Upper lobe of left lung (tissue), 4 donors: ENCODE measurements around the gene GABBR2.

Source experiments
- POLR2A ChIP-seq, 4 donors: fragments of 450-650 bp; IDR thresholded peaks; one replicate each; pipeline ENCODE4 v1.5.1; 2016 to 2017; ENCODE audit warnings: antibody characterized with exemption in 4 of 4, mild to moderate bottlenecking in 2 of 4
- TF ChIP-seq, protein P1 (sequence below), 6 experiments: fragments of 450-650 bp in 4 of 6; fragments of 200-600 bp in 2 of 6; sonication (generic) in 2 of 6; IDR thresholded peaks; one replicate each; pipeline ENCODE4 v1.5.1; 2016 to 2019; ENCODE audit warnings: antibody characterized with exemption in 6 of 6

DNA sequence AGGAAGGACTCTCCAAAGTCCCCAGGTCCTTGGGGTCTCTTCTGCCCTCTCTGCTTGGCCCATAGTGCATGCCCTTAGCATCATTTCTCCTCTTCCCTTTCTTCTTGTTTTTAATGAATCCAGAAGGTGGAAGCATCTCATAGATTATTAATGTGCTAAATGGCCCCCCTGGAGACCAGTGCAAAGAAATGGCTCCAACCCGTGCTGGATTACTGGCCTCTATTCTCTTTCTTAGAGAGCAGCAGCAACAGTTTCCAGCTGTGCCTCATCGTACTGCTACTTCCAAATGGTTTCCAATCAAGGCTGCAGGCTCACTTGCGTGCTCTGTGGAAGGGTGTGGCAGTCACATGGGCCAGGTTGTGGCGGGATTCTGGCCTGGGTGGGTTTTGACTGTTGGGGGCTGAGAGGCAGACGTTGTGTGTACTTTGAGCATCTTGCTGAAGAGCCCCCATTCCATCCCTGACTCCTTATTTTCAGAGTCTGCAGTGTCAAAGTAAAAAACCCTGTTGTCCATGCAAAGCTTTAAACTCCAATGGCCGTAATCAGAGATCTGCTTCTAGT, 139.7 kb downstream of the GABBR2 start:
- TF ChIP-seq, protein P1, sequence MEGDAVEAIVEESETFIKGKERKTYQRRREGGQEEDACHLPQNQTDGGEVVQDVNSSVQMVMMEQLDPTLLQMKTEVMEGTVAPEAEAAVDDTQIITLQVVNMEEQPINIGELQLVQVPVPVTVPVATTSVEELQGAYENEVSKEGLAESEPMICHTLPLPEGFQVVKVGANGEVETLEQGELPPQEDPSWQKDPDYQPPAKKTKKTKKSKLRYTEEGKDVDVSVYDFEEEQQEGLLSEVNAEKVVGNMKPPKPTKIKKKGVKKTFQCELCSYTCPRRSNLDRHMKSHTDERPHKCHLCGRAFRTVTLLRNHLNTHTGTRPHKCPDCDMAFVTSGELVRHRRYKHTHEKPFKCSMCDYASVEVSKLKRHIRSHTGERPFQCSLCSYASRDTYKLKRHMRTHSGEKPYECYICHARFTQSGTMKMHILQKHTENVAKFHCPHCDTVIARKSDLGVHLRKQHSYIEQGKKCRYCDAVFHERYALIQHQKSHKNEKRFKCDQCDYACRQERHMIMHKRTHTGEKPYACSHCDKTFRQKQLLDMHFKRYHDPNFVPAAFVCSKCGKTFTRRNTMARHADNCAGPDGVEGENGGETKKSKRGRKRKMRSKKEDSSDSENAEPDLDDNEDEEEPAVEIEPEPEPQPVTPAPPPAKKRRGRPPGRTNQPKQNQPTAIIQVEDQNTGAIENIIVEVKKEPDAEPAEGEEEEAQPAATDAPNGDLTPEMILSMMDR (IDR thresholded peaks at IDR 0.05), result no peak
- TF ChIP-seq POLR2A (IDR thresholded peaks at IDR 0.05), result no peak
